Neural cell (in vitro differentiated cells): ENCODE data around the gene GARIN6. TPM values are rescaled to one million over a fixed set of nuclear protein-coding genes. Genes with fewer than 3 reads are reported as not detected.

Experiments used
- H2AFZ ChIP-seq: fragments of 200-600, 300-800 bp; sonication (generic), shearing (Covaris generic); 2 replicates; pipeline ENCODE4 v1.6.0; 2014; ENCODE audit warnings: low read depth, mild to moderate bottlenecking, antibody characterized with exemption, low read length, moderate library complexity
- H3F3A ChIP-seq: fragments of 200-600 bp; shearing (Covaris generic); 2 replicates; pipeline ENCODE4 v1.6.1; 2016; ENCODE audit warnings: mild to moderate bottlenecking, moderate library complexity, mixed read lengths, antibody characterized with exemption, low read length; ENCODE audit not compliant: insufficient read depth, poor library complexity, severe bottlenecking
- H3K27ac ChIP-seq: fragments of 200-600, 300-800 bp; sonication (generic), shearing (Covaris generic); 2 replicates; pipeline ENCODE4 v1.5.1; 2014; ENCODE audit warnings: mild to moderate bottlenecking, low read length, moderate library complexity
- H3K27me3 ChIP-seq: fragments of 300-800, 200-600 bp; sonication (generic), shearing (Covaris generic); 2 replicates; pipeline ENCODE4 v1.6.0; 2014; ENCODE audit warnings: mild to moderate bottlenecking, low read depth, low read length, moderate library complexity; ENCODE audit not compliant: insufficient read depth
- H3K36me3 ChIP-seq: fragments of 300-800, 200-600 bp; sonication (generic), shearing (Covaris generic); 2 replicates; pipeline ENCODE4 v1.5.1; 2014; ENCODE audit warnings: mild to moderate bottlenecking, antibody characterized with exemption, low read length, moderate library complexity; ENCODE audit not compliant: insufficient read depth
- H3K4me2 ChIP-seq: fragments of 300-800, 200-600 bp; sonication (generic), shearing (Covaris generic); 2 replicates; pipeline ENCODE4 v1.6.0; 2014; ENCODE audit warnings: mild to moderate bottlenecking, low read length
- H3K4me3 ChIP-seq: fragments of 300-800, 200-600 bp; sonication (generic), shearing (Covaris generic); 2 replicates; pipeline ENCODE4 v1.5.1; 2014; ENCODE audit warnings: mild to moderate bottlenecking, low read length, moderate library complexity
- H3K79me2 ChIP-seq: fragments of 200-600 bp; shearing (Covaris generic); replicated peaks from 2 replicates; pipeline ENCODE4 v1.6.0; 2014; ENCODE audit warnings: mild to moderate bottlenecking, low read length, moderate library complexity; ENCODE audit not compliant: insufficient read depth
- H3K9ac ChIP-seq: fragments of 300-800, 200-600 bp; sonication (generic), shearing (Covaris generic); 2 replicates; pipeline ENCODE4 v1.6.1; 2016; ENCODE audit warnings: mild to moderate bottlenecking, low read length, mixed read lengths
- H3K9me2 ChIP-seq: fragments of 200-600 bp; shearing (Covaris generic); 2 replicates; pipeline ENCODE4 v1.6.1; 2016; ENCODE audit warnings: mild to moderate bottlenecking, low read length, mixed read lengths; ENCODE audit not compliant: insufficient read depth
- H3K9me3 ChIP-seq: fragments of 200-600, 300-800 bp; sonication (generic), shearing (Covaris generic); 2 replicates; pipeline ENCODE4 v1.6.1; 2016; ENCODE audit warnings: mild to moderate bottlenecking, mixed run types, low read length, moderate library complexity, mixed read lengths
- H4K20me1 ChIP-seq: fragments of 200-600 bp; shearing (Covaris generic); 2 replicates; pipeline ENCODE4 v1.6.1; 2016; ENCODE audit warnings: mild to moderate bottlenecking, mixed run types; ENCODE audit not compliant: insufficient read depth
- EP300 ChIP-seq: fragments of 450-650 bp; conservative IDR thresholded peaks from 2 replicates; pipeline ENCODE4 v1.6.1; 2014; ENCODE audit warnings: antibody characterized with exemption, mild to moderate bottlenecking, moderate library complexity; ENCODE audit not compliant: poor library complexity, severe bottlenecking
- EZH2 ChIP-seq: fragments of 200-600, 300-800 bp; shearing (Covaris generic), sonication (generic); IDR thresholded peaks from 2 replicates; pipeline ENCODE4 v1.6.1; 2014; ENCODE audit warnings: antibody characterized with exemption, low read length, borderline replicate concordance, mild to moderate bottlenecking; ENCODE audit not compliant: insufficient read depth, poor library complexity, severe bottlenecking
- MXI1 ChIP-seq: fragments of 450-650 bp; conservative IDR thresholded peaks from 2 replicates; pipeline ENCODE4 v1.6.1; 2014; ENCODE audit warnings: antibody characterized with exemption, mild to moderate bottlenecking; ENCODE audit not compliant: poor library complexity, severe bottlenecking
- POLR2AphosphoS5 ChIP-seq: IDR thresholded peaks from 2 replicates; pipeline ENCODE4 v1.6.1; 2012
- RAD21 ChIP-seq: fragments of 450-650 bp; conservative IDR thresholded peaks from 2 replicates; pipeline ENCODE4 v1.6.1; 2014; ENCODE audit warnings: antibody characterized with exemption, mild to moderate bottlenecking, moderate library complexity
- SMC3 ChIP-seq: fragments of 450-650 bp; conservative IDR thresholded peaks from 2 replicates; pipeline ENCODE4 v1.6.1; 2014; ENCODE audit warnings: antibody characterized with exemption, mild to moderate bottlenecking, moderate library complexity; ENCODE audit not compliant: poor library complexity
- TAF1 ChIP-seq: IDR thresholded peaks from 2 replicates; pipeline ENCODE4 v1.6.1; 2012; ENCODE audit warnings: low read depth
- polyA plus RNA-seq: library from polyadenylated mRNA; depleted of rRNA; stranded (reverse); fragments of >200 nt; gene quantifications from 2 replicates; pipeline ENCODE4 v1.2.3, GENCODE V29; 2014
- TF ChIP-seq, protein P1 (sequence below): IDR thresholded peaks from 2 replicates; pipeline ENCODE4 v1.6.1; 2012; ENCODE audit warnings: borderline replicate concordance
- TF ChIP-seq, protein P2 (sequence below): fragments of 450-650 bp; IDR thresholded peaks from 2 replicates; pipeline ENCODE4 v1.5.1; 2014; ENCODE audit warnings: antibody characterized with exemption, mild to moderate bottlenecking, moderate library complexity; ENCODE audit not compliant: poor library complexity, severe bottlenecking

The GARIN6 gene
- polyA plus RNA-seq, 1 donor from 2014 or later = not detected

DNA sequence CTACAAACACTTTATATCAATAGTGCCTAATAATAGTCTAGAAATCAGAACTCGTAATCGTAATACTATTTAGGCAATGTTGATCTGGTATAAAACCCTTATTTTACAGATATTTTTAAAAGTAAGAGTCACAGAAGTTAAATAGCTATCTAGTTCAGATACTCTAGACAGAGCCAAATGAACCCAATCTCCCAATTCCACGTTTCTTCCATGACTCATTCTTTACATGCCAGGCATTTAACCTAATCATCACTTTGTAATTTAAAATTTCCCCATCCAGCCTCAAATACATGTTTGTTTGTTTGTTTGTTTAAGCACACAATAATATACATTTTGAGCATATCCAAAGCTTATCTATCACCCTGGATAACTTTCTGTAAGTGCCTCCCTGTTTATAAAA is 36.4 kb upstream of the GARIN6 start:
- H3K4me2 ChIP-seq = no peak overlapping the region
- no peaks in the 10 kb centered on the region for H3K79me2 ChIP-seq
- H3K9ac ChIP-seq = no peak overlapping the region
- no peak overlapping the region for H2AFZ ChIP-seq
- no peaks in the 10 kb centered on the region for H3K9me3 ChIP-seq
- H3F3A ChIP-seq = no peaks in the 10 kb centered on the region
- no peaks in the 10 kb centered on the region for H3K36me3 ChIP-seq
- no peak overlapping the region for H3K27ac ChIP-seq
- H3K27me3 ChIP-seq = no peaks in the 10 kb centered on the region
- no peaks in the 10 kb centered on the region for H4K20me1 ChIP-seq
- H3K4me3 ChIP-seq = peak overlapping the region; percentile 9
- TF ChIP-seq, protein P1, sequence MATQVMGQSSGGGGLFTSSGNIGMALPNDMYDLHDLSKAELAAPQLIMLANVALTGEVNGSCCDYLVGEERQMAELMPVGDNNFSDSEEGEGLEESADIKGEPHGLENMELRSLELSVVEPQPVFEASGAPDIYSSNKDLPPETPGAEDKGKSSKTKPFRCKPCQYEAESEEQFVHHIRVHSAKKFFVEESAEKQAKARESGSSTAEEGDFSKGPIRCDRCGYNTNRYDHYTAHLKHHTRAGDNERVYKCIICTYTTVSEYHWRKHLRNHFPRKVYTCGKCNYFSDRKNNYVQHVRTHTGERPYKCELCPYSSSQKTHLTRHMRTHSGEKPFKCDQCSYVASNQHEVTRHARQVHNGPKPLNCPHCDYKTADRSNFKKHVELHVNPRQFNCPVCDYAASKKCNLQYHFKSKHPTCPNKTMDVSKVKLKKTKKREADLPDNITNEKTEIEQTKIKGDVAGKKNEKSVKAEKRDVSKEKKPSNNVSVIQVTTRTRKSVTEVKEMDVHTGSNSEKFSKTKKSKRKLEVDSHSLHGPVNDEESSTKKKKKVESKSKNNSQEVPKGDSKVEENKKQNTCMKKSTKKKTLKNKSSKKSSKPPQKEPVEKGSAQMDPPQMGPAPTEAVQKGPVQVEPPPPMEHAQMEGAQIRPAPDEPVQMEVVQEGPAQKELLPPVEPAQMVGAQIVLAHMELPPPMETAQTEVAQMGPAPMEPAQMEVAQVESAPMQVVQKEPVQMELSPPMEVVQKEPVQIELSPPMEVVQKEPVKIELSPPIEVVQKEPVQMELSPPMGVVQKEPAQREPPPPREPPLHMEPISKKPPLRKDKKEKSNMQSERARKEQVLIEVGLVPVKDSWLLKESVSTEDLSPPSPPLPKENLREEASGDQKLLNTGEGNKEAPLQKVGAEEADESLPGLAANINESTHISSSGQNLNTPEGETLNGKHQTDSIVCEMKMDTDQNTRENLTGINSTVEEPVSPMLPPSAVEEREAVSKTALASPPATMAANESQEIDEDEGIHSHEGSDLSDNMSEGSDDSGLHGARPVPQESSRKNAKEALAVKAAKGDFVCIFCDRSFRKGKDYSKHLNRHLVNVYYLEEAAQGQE = no peak
- TF ChIP-seq MXI1 (no peak), POLR2AphosphoS5 (no peak), EP300 (no peak), SMC3 (no peak), RAD21 (no peak), EZH2 (no peak), TAF1 (no peak)
- TF ChIP-seq, protein P2, sequence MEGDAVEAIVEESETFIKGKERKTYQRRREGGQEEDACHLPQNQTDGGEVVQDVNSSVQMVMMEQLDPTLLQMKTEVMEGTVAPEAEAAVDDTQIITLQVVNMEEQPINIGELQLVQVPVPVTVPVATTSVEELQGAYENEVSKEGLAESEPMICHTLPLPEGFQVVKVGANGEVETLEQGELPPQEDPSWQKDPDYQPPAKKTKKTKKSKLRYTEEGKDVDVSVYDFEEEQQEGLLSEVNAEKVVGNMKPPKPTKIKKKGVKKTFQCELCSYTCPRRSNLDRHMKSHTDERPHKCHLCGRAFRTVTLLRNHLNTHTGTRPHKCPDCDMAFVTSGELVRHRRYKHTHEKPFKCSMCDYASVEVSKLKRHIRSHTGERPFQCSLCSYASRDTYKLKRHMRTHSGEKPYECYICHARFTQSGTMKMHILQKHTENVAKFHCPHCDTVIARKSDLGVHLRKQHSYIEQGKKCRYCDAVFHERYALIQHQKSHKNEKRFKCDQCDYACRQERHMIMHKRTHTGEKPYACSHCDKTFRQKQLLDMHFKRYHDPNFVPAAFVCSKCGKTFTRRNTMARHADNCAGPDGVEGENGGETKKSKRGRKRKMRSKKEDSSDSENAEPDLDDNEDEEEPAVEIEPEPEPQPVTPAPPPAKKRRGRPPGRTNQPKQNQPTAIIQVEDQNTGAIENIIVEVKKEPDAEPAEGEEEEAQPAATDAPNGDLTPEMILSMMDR = no peak
- no peaks in the 10 kb centered on the region for H3K9me2 ChIP-seq

DNA sequence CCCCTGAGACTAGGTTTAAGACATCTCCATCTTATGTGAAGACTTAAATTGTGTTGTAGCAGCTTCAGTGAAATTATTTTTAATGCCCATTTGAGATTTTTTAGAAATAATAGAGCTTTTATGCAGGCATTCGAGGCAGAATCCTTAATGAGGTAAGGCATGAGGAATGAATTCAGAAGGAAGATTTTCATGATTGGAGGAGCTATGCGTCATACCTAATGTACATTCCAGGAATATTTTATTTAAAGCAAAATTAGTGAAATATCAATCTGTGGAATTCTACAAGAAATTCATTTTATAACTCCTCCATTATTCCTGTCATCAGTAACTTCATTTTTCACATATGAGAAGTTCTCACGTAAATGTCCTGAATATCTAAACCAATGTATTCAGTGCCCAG is 36.0 kb upstream of the GARIN6 start:
- H3K9me3 ChIP-seq = no peaks in the 10 kb centered on the region
- H3K27ac ChIP-seq = no peak overlapping the region
- TF ChIP-seq EP300 = no peak
- TF ChIP-seq, protein P2 = no peak
- no peak for TF ChIP-seq RAD21
- no peak for TF ChIP-seq EZH2
- TF ChIP-seq, protein P1 = no peak
- no peak overlapping the region for H3K4me2 ChIP-seq
- no peaks in the 10 kb centered on the region for H3K36me3 ChIP-seq
- H3K27me3 ChIP-seq = no peaks in the 10 kb centered on the region
- no peaks in the 10 kb centered on the region for H3F3A ChIP-seq
- no peak overlapping the region for H2AFZ ChIP-seq
- H3K79me2 ChIP-seq = no peaks in the 10 kb centered on the region
- H4K20me1 ChIP-seq = no peaks in the 10 kb centered on the region
- H3K9ac ChIP-seq = no peak overlapping the region
- peak overlapping the region; percentile 9 for H3K4me3 ChIP-seq
- no peaks in the 10 kb centered on the region for H3K9me2 ChIP-seq
